ENCODE results near the gene SLC16A8. TPM values are rescaled to one million over a fixed set of nuclear protein-coding genes. Genes with fewer than 3 reads are reported as not detected.
"Not testable (repeated sequence)": the region's sequence is repeated elsewhere in the genome, so short reads cannot be mapped to it uniquely, and the experiment has no call there.

SLC16A8 gene
- total RNA-seq, 1 experiment from 2014 or later: 1.1 TPM

- TF ChIP-seq CTCF (conservative IDR thresholded peaks at IDR 0.05): no peak
- Histone ChIP-seq H4K91ac (ENCODE audit: insufficient read length, low read depth, low read length) (no peak overlapping the region), H2AK5ac (ENCODE audit: insufficient read length, low read length) (no peak overlapping the region), H3K4me1 (ENCODE audit: insufficient read depth, low read length) (no peaks in the 10 kb centered on the region), H4K20me1 (ENCODE audit: control insufficient read depth, insufficient read depth, insufficient read length) (peaks cover 2% of the 10 kb centered on the region), H2AFZ (ENCODE audit: low read length) (no peak overlapping the region), H3K27ac (ENCODE audit: insufficient read length, low read depth, low read length) (no peak overlapping the region), H3K18ac (ENCODE audit: insufficient read length, low read depth, low read length) (no peak overlapping the region), H3K9ac (ENCODE audit: extremely low read depth, insufficient read length, low read length) (no peak overlapping the region), H2BK5ac (ENCODE audit: insufficient read length, low read length) (no peak overlapping the region), H2BK12ac (ENCODE audit: insufficient read length, low read depth, low read length) (no peak overlapping the region), H2BK20ac (ENCODE audit: low read depth, low read length, poor library complexity, severe bottlenecking) (no peak overlapping the region), H4K8ac (replicated peaks; ENCODE audit: insufficient read length, low read depth, low read length) (no peak overlapping the region), H3T11ph (ENCODE audit: low read length) (no peak overlapping the region), H2BK15ac (ENCODE audit: low read depth, low read length) (no peak overlapping the region), H3K14ac (ENCODE audit: insufficient read depth, low read length) (no peak overlapping the region), H3K23me2 (ENCODE audit: insufficient read length, low read depth, low read length, poor library complexity, severe bottlenecking) (no peaks in the 10 kb centered on the region), H3K23ac (ENCODE audit: insufficient read length, low read depth, low read length) (no peak overlapping the region), H4K5ac (ENCODE audit: insufficient read length, low read depth, low read length) (no peak overlapping the region), H3K79me2 (ENCODE audit: insufficient read depth, low read length) (no peaks in the 10 kb centered on the region), H3K4me2 (ENCODE audit: insufficient read depth, insufficient read length, low read length) (no peak overlapping the region), H3K27me3 (ENCODE audit: insufficient read depth, low read length) (no peaks in the 10 kb centered on the region), H3K79me1 (ENCODE audit: insufficient read depth, low read depth, low read length, poor library complexity, severe bottlenecking) (no peaks in the 10 kb centered on the region), H3K9me3 (ENCODE audit: control insufficient read depth, low read depth, low read length) (no peaks in the 10 kb centered on the region), H3K4ac (ENCODE audit: low read depth, low read length) (no peak overlapping the region), H2BK120ac (ENCODE audit: low read depth, low read length, poor library complexity, severe bottlenecking) (no peak overlapping the region), H3K56ac (ENCODE audit: insufficient read length, low read depth, low read length) (no peak overlapping the region)
- no CpG with 5 or more reads among the region's 3 CpGs for WGBS (ENCODE audit: extremely low coverage, insufficient read length, low lambda C conversion rate)
- H3K9me3 Mint-ChIP-seq: no peaks in the 10 kb centered on the region; a peak in 1 of 5 replicates
- no peak overlapping the region for H3K27ac Mint-ChIP-seq
- peaks cover 1% of the 10 kb centered on the region; the same call in 1 of the 2 replicates for H3K27me3 Mint-ChIP-seq (ENCODE audit: low read depth)
- H3K4me3 Mint-ChIP-seq: no peak overlapping the region
- DNase-seq: no peak
- peaks cover 2 to 14% of the 10 kb centered on the region in 2 experiments for H3K4me1 Mint-ChIP-seq
- peaks cover 0 to 8% (median 0%) of the 10 kb centered on the region in 3 experiments; a peak in 3 of 7 replicates for H3K36me3 Mint-ChIP-seq (ENCODE audit: insufficient read depth in 1 of 3, low read depth in 3 of 3)
Measured at GRCh38 chr22:38118182-38118581, 34.2 kb upstream of the SLC16A8 start.

- not testable (repeated sequence) for H2AFZ ChIP-seq (ENCODE audit: low read length); H3K4me1 ChIP-seq (ENCODE audit: insufficient read depth, low read length); H3K56ac ChIP-seq (ENCODE audit: insufficient read length, low read depth, low read length); H3K9ac ChIP-seq (ENCODE audit: extremely low read depth, insufficient read length, low read length); H3K9me3 ChIP-seq (ENCODE audit: control insufficient read depth, low read depth, low read length); H3K18ac ChIP-seq (ENCODE audit: insufficient read length, low read depth, low read length); H4K5ac ChIP-seq (ENCODE audit: insufficient read length, low read depth, low read length); H4K20me1 ChIP-seq (ENCODE audit: control insufficient read depth, insufficient read depth, insufficient read length); H3K79me1 ChIP-seq (ENCODE audit: insufficient read depth, low read depth, low read length, poor library complexity, severe bottlenecking); H2BK15ac ChIP-seq (ENCODE audit: low read depth, low read length); H3K27me3 ChIP-seq (ENCODE audit: insufficient read depth, low read length); H2BK20ac ChIP-seq (ENCODE audit: low read depth, low read length, poor library complexity, severe bottlenecking); H3K27me3 Mint-ChIP-seq (ENCODE audit: low read depth); H3K27ac Mint-ChIP-seq; DNase-seq; H2BK120ac ChIP-seq (ENCODE audit: low read depth, low read length, poor library complexity, severe bottlenecking); H2BK12ac ChIP-seq (ENCODE audit: insufficient read length, low read depth, low read length); H3K23me2 ChIP-seq (ENCODE audit: insufficient read length, low read depth, low read length, poor library complexity, severe bottlenecking); H3K36me3 Mint-ChIP-seq (ENCODE audit: insufficient read depth in 1 of 3, low read depth in 3 of 3); H2BK5ac ChIP-seq (ENCODE audit: insufficient read length, low read length); H3K4me3 Mint-ChIP-seq; H3K79me2 ChIP-seq (ENCODE audit: insufficient read depth, low read length); H3K9me3 Mint-ChIP-seq; H3T11ph ChIP-seq (ENCODE audit: low read length); H3K14ac ChIP-seq (ENCODE audit: insufficient read depth, low read length); H3K27ac ChIP-seq (ENCODE audit: insufficient read length, low read depth, low read length); H2AK5ac ChIP-seq (ENCODE audit: insufficient read length, low read length); H3K23ac ChIP-seq (ENCODE audit: insufficient read length, low read depth, low read length); H3K4me2 ChIP-seq (ENCODE audit: insufficient read depth, insufficient read length, low read length); H3K4ac ChIP-seq (ENCODE audit: low read depth, low read length); H4K91ac ChIP-seq (ENCODE audit: insufficient read length, low read depth, low read length); H4K8ac ChIP-seq (replicated peaks; ENCODE audit: insufficient read length, low read depth, low read length)
- H3K4me1 Mint-ChIP-seq: peaks cover 2 to 13% of the 10 kb centered on the region in 2 experiments
- no CpG with 5 or more reads among the region's 10 CpGs for WGBS (ENCODE audit: extremely low coverage, insufficient read length, low lambda C conversion rate)
Measured at GRCh38 chr22:38117556-38117955, 33.6 kb upstream of the SLC16A8 start.
